H1 (cell line): ENCODE results near the gene SYT6.

Experiments used
- CTCF ChIP-seq, 3 experiments: IDR thresholded peaks; 1 replicate in 2 of 3; 2 replicates in 1 of 3; pipeline versions ENCODE4 v1.5.1 to v1.6.1; 2011; ENCODE audit warnings: low read length in 3 of 3, mild to moderate bottlenecking in 3 of 3, inconsistent platforms in 2 of 3, low read depth in 1 of 3, moderate library complexity in 1 of 3; ENCODE audit not compliant: insufficient read depth in 1 of 3; ENCODE audit errors: control extremely low read depth in 1 of 3
- EGR1 ChIP-seq: IDR thresholded peaks from 2 replicates; pipeline ENCODE4 v1.6.1; 2011; ENCODE audit warnings: low read depth, low read length, borderline replicate concordance
- EP300 ChIP-seq, 2 experiments: IDR thresholded peaks; 1 replicate in 1 of 2; 2 replicates in 1 of 2; pipeline ENCODE4 v1.6.1; 2011 to 2012; ENCODE audit warnings: low read depth in 2 of 2, low read length in 2 of 2, mild to moderate bottlenecking in 2 of 2, borderline replicate concordance in 1 of 2, inconsistent platforms in 1 of 2, moderate library complexity in 1 of 2
- EZH2 ChIP-seq: fragments of 200-600 bp; sonication (generic); IDR thresholded peaks from 2 replicates; pipeline ENCODE4 v1.7.1; 2012; ENCODE audit warnings: low read depth, mild to moderate bottlenecking, moderate library complexity, low read length, inconsistent platforms; ENCODE audit not compliant: severe bottlenecking
- JUN ChIP-seq: IDR thresholded peaks from 2 replicates; pipeline ENCODE4 v1.6.1; 2011; ENCODE audit warnings: low read depth, mild to moderate bottlenecking, improper control_type of control experiment, low read length
- JUND ChIP-seq: IDR thresholded peaks from 2 replicates; pipeline ENCODE4 v1.6.1; 2011; ENCODE audit warnings: mild to moderate bottlenecking, improper control_type of control experiment, low read length
- POLR2A ChIP-seq, 2 experiments: IDR thresholded peaks; 1 replicate in 1 of 2; 2 replicates in 1 of 2; pipeline ENCODE4 v1.6.1; 2011; ENCODE audit warnings: low read depth in 2 of 2, low read length in 2 of 2, mild to moderate bottlenecking in 2 of 2; ENCODE audit errors: control extremely low read depth in 1 of 2
- RNF2 ChIP-seq: fragments of 200-900, 300-1000 bp; sonication (generic); IDR thresholded peaks from 2 replicates; pipeline ENCODE4 v1.7.1; 2016; ENCODE audit warnings: borderline replicate concordance, low read depth, mild to moderate bottlenecking, antibody characterized with exemption, low read length; ENCODE audit not compliant: poor library complexity, severe bottlenecking; ENCODE audit errors: missing control alignments
- RXRA ChIP-seq: IDR thresholded peaks from 2 replicates; pipeline ENCODE4 v1.6.1; 2011; ENCODE audit warnings: low read depth, mild to moderate bottlenecking, low read length, moderate library complexity; ENCODE audit not compliant: insufficient read depth
- TBP ChIP-seq: IDR thresholded peaks from 2 replicates; pipeline ENCODE4 v1.6.1; 2011; ENCODE audit warnings: low read depth, low read length, improper control_type of control experiment
- TCF12 ChIP-seq: IDR thresholded peaks from 2 replicates; pipeline ENCODE4 v1.6.1; 2011; ENCODE audit warnings: low read depth, mild to moderate bottlenecking, low read length
- TEAD4 ChIP-seq: IDR thresholded peaks from 2 replicates; pipeline ENCODE4 v1.6.1; 2012; ENCODE audit warnings: low read depth, low read length, inconsistent platforms, mixed read lengths
- ZNF274 ChIP-seq: IDR thresholded peaks from 2 replicates; pipeline ENCODE4 v1.7.0; 2012; ENCODE audit warnings: low read length, borderline replicate concordance; ENCODE audit errors: extremely low read depth

- TF ChIP-seq EP300 (IDR thresholded peaks at IDR 0.05; ENCODE audit: borderline replicate concordance in 1 of 2, low read depth in 2 of 2, low read length in 2 of 2) = no peak
- TF ChIP-seq CTCF (IDR thresholded peaks at IDR 0.05; ENCODE audit: control extremely low read depth in 1 of 3, insufficient read depth in 1 of 3, low read depth in 1 of 3, low read length in 3 of 3) = no peak
- TF ChIP-seq JUND = no peak
- TF ChIP-seq TBP = no peak
- TF ChIP-seq TCF12 = no peak
- no peak for TF ChIP-seq ZNF274
- no peak for TF ChIP-seq JUN
- TF ChIP-seq POLR2A (IDR thresholded peaks at IDR 0.05; ENCODE audit: control extremely low read depth in 1 of 2, low read depth in 2 of 2, low read length in 2 of 2) = no peak
- no peak for TF ChIP-seq EGR1
- TF ChIP-seq RNF2 = no peak
- no peak for TF ChIP-seq TEAD4
- no peak for TF ChIP-seq RXRA
- no peak for TF ChIP-seq EZH2
Observed at GRCh38 chr1:114178936-114179335, 25.3 kb upstream of the SYT6 start.
